MM.1S (cell line): ENCODE data around the gene INTS7.

ENCODE experiments used
- DNase-seq: peaks from one replicate; pipeline ENCODE4 v3.0.0-alpha.2; 2015
- H2AFZ ChIP-seq: fragments of 300-600 bp; sonication (generic); 2 replicates; pipeline ENCODE4 v1.6.0; 2016; ENCODE audit warnings: antibody characterized with exemption, low read length
- H3F3A ChIP-seq: fragments of 300-600 bp; sonication (generic); 2 replicates; pipeline ENCODE4 v1.6.1; 2016; ENCODE audit warnings: mild to moderate bottlenecking, antibody characterized with exemption, low read length, moderate library complexity, mixed read lengths; ENCODE audit not compliant: insufficient read depth
- H3K27ac ChIP-seq: fragments of 300-600 bp; sonication (generic); 2 replicates; pipeline ENCODE4 v1.5.1; 2016; ENCODE audit warnings: mild to moderate bottlenecking, low read length
- H3K27me3 ChIP-seq: fragments of 300-600 bp; sonication (generic); replicated peaks from 2 replicates; pipeline ENCODE4 v1.6.0; 2016; ENCODE audit warnings: low read length; ENCODE audit not compliant: insufficient read depth
- H3K36me3 ChIP-seq: fragments of 300-600 bp; sonication (generic); replicated peaks from 2 replicates; pipeline ENCODE4 v1.6.1; 2016; ENCODE audit warnings: mild to moderate bottlenecking, low read length, mixed read lengths; ENCODE audit not compliant: insufficient read depth
- H3K4me1 ChIP-seq: fragments of 300-600 bp; sonication (generic); 2 replicates; pipeline ENCODE4 v1.6.1; 2016; ENCODE audit warnings: low read length, mixed read lengths
- H3K4me2 ChIP-seq: fragments of 300-600 bp; sonication (generic); 2 replicates; pipeline ENCODE4 v1.6.0; 2016; ENCODE audit warnings: low read depth, low read length
- H3K4me3 ChIP-seq: fragments of 300-600 bp; sonication (generic); 2 replicates; pipeline ENCODE4 v1.5.1; 2016; ENCODE audit warnings: low read length, mixed read lengths
- H3K79me2 ChIP-seq: fragments of 300-600 bp; sonication (generic); 2 replicates; pipeline ENCODE4 v1.6.1; 2016; ENCODE audit warnings: mixed run types, low read length, mixed read lengths
- H3K9ac ChIP-seq: fragments of 300-600 bp; sonication (generic); 2 replicates; pipeline ENCODE4 v1.6.1; 2016; ENCODE audit warnings: low read length, mixed read lengths
- H3K9me2 ChIP-seq: fragments of 300-600 bp; sonication (generic); replicated peaks from 2 replicates; pipeline ENCODE4 v1.6.1; 2016; ENCODE audit warnings: mild to moderate bottlenecking, low read length, mixed read lengths; ENCODE audit not compliant: insufficient read depth
- H3K9me3 ChIP-seq: fragments of 300-600 bp; sonication (generic); replicated peaks from 2 replicates; pipeline ENCODE4 v1.6.1; 2016; ENCODE audit warnings: mild to moderate bottlenecking, low read length, mixed read lengths; ENCODE audit not compliant: insufficient read depth
- H4K20me1 ChIP-seq: fragments of 300-600 bp; sonication (generic); 2 replicates; pipeline ENCODE4 v1.6.1; 2016; ENCODE audit warnings: mild to moderate bottlenecking, low read length, moderate library complexity, mixed read lengths; ENCODE audit not compliant: insufficient read depth
- EZH2 ChIP-seq: fragments of 300-600 bp; sonication (generic); optimal IDR thresholded peaks from 2 replicates; pipeline ENCODE3; 2017; ENCODE audit warnings: low read depth, mild to moderate bottlenecking, antibody characterized with exemption, low read length, mixed read lengths
- EZH2phosphoT487 ChIP-seq: fragments of 300-600 bp; sonication (generic); IDR thresholded peaks from 2 replicates; pipeline ENCODE4 v1.6.1; 2018; ENCODE audit warnings: antibody characterized with exemption, low read length
- TF ChIP-seq, protein P1 (sequence below): fragments of 300-600 bp; sonication (generic); IDR thresholded peaks from 2 replicates; pipeline ENCODE4 v1.5.1; 2016; ENCODE audit warnings: antibody characterized with exemption, low read length, mixed read lengths

The INTS7 gene

GRCh38 chr1:212035123-212035834, at the start of gene INTS7, which contains the start of gene DTL:
Gene INTS7, minus strand, starts transcription at chr1:212035557. Its CDS starts 120 bp downstream, at chr1:212035437.
Gene DTL, plus strand, starts transcription at chr1:212035748. Its CDS starts 143 bp downstream, at chr1:212035891.
- Histone ChIP-seq H3K36me3 (peaks cover 3% of the 10 kb centered on the region; the same call in 1 of the 2 replicates), H3K27ac (peak within 1 kb of the TSS; percentile 82)

GRCh38 chr1:212082765-212083406, 47.5 kb upstream of the INTS7 start:
- Histone ChIP-seq H3K79me2 (peaks cover 13% of the 10 kb centered on the region), H3F3A (peaks cover 8% of the 10 kb centered on the region), H3K9me3 (no peaks in the 10 kb centered on the region), H3K4me2 (no peak overlapping the region), H3K9me2 (no peaks in the 10 kb centered on the region), H2AFZ (no peak overlapping the region), H4K20me1 (peaks cover 4% of the 10 kb centered on the region), H3K9ac (no peak overlapping the region), H3K36me3 (peaks cover 13% of the 10 kb centered on the region), H3K4me3 (no peak overlapping the region), H3K4me1 (peaks cover 11% of the 10 kb centered on the region), H3K27ac (no peak overlapping the region), H3K27me3 (no peaks in the 10 kb centered on the region)
- TF ChIP-seq, protein P1, sequence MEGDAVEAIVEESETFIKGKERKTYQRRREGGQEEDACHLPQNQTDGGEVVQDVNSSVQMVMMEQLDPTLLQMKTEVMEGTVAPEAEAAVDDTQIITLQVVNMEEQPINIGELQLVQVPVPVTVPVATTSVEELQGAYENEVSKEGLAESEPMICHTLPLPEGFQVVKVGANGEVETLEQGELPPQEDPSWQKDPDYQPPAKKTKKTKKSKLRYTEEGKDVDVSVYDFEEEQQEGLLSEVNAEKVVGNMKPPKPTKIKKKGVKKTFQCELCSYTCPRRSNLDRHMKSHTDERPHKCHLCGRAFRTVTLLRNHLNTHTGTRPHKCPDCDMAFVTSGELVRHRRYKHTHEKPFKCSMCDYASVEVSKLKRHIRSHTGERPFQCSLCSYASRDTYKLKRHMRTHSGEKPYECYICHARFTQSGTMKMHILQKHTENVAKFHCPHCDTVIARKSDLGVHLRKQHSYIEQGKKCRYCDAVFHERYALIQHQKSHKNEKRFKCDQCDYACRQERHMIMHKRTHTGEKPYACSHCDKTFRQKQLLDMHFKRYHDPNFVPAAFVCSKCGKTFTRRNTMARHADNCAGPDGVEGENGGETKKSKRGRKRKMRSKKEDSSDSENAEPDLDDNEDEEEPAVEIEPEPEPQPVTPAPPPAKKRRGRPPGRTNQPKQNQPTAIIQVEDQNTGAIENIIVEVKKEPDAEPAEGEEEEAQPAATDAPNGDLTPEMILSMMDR: no peak
- no peak for TF ChIP-seq EZH2phosphoT487
- no peak for TF ChIP-seq EZH2
- no peak for DNase-seq

More at GRCh38 chr1:212035123-212035834, at the start of gene INTS7, which contains the start of gene DTL:
- H3F3A ChIP-seq: peaks cover 47% of the 10 kb centered on the region
- peaks cover 91% of the 10 kb centered on the region for H3K79me2 ChIP-seq
- peaks cover 38% of the 10 kb centered on the region for H4K20me1 ChIP-seq
- no peaks in the 10 kb centered on the region for H3K27me3 ChIP-seq
- H3K4me2 ChIP-seq: peak within 1 kb of the TSS; percentile 80
- no peaks in the 10 kb centered on the region for H3K9me3 ChIP-seq
- H2AFZ ChIP-seq: peak within 1 kb of the TSS; percentile 82
- peaks cover 48% of the 10 kb centered on the region for H3K4me1 ChIP-seq
- H3K9ac ChIP-seq: peak within 1 kb of the TSS; percentile 83
- H3K9me2 ChIP-seq: no peaks in the 10 kb centered on the region
- TF ChIP-seq EZH2phosphoT487: no peak
- TF ChIP-seq, protein P1: peak; percentile 97
- peak within 1 kb of the TSS; percentile 89 for H3K4me3 ChIP-seq
- DNase-seq: peak; percentile 100

DNA sequence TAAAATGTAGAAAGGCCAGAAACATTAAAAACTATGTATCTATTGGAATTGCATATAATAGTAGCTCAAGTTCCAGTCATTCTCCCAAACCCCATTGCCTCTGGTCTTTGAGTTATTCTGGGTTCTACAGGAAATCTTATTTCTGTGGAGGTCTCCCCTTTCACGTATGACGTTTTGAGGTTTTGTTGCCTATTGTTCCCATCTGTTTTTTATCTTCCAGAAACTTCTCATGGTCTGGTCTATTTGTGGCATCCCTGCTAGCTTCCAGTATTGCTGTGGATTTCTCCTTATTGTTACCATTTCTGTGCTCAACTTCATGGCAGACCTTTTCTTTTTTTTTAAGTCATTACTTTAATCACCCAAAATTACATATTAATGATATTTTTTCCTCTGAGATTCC, 43.5 kb upstream of the INTS7 start:
- Histone ChIP-seq H3K27me3 (no peaks in the 10 kb centered on the region), H3K4me1 (no peaks in the 10 kb centered on the region), H3K27ac (no peak overlapping the region), H3K79me2 (no peaks in the 10 kb centered on the region; the same call in 1 of the 2 replicates), H3F3A (no peaks in the 10 kb centered on the region), H3K9me3 (no peaks in the 10 kb centered on the region), H2AFZ (no peak overlapping the region), H3K36me3 (peaks cover 25% of the 10 kb centered on the region), H3K4me2 (no peak overlapping the region), H3K4me3 (no peak overlapping the region), H3K9me2 (no peaks in the 10 kb centered on the region), H3K9ac (no peak overlapping the region), H4K20me1 (no peaks in the 10 kb centered on the region)
- no peak for DNase-seq
- TF ChIP-seq EZH2phosphoT487 (no peak), EZH2 (no peak)
- TF ChIP-seq, protein P1: no peak
